ENCODE data around the gene PRIM1. TPM values are rescaled to one million over a fixed set of nuclear protein-coding genes. Genes with fewer than 3 reads are reported as not detected.

The PRIM1 gene
- total and polyA plus RNA-seq, 2 of the 8 experiments (the other 6 are each of a cell fraction or from before 2014, with no cell fraction given), result 52.4 to 61.9 TPM

- no peak for TF ChIP-seq CEBPB (IDR thresholded peaks at IDR 0.05; ENCODE audit: low read depth, low read length)
- no peak for TF ChIP-seq YY1 (IDR thresholded peaks at IDR 0.05; ENCODE audit: low read depth, low read length)
- no peak for TF ChIP-seq POU5F1 (IDR thresholded peaks at IDR 0.05; ENCODE audit: low read depth, low read length)
- no peak for TF ChIP-seq RFX5 (IDR thresholded peaks at IDR 0.05; ENCODE audit: borderline replicate concordance, low read depth, low read length)
- TF ChIP-seq EZH2 (IDR thresholded peaks at IDR 0.05; ENCODE audit: low read depth, low read length, severe bottlenecking), result no peak
- TF ChIP-seq RNF2 (IDR thresholded peaks at IDR 0.05; ENCODE audit: borderline replicate concordance, low read depth, low read length, missing control alignments, poor library complexity, severe bottlenecking), result no peak
Measured at GRCh38 chr12:56694161-56694560, 58.0 kb downstream of the PRIM1 start (continued).
